ENCODE measurements around the gene ATP6V0A4.

DNA sequence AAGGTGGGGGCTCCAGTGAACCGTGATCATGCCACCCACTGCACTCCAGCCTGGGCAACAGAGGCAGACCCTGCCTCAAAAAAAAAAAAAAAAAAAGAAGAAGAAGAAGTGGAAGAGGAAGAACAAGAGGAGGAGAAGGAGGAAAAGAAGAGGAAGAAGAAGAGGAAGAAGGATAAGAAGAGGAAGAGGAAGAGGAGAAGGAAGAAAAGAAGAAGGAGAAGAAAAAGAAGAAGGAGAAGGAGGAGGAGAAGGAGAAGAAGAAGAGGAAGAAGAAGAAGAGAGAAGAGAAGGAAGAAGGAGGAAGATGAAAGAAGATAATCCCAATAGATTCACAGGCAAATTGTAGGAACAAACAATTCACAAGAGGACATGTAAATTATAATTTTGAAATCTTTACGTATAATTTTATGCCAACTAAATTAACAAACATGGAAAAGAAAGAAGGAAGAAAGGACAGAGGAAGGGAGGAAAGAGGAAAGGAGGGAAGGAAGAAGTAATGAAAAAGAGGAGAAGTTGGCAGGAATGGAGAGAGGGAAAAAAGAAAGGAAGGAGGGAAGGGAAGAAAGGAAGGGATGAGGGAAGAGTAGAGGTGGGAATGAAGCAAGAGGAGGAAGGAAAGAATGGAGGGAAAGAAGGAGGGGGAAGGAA is 100.3 kb downstream of the ATP6V0A4 start:
- TF ChIP-seq, protein P1, sequence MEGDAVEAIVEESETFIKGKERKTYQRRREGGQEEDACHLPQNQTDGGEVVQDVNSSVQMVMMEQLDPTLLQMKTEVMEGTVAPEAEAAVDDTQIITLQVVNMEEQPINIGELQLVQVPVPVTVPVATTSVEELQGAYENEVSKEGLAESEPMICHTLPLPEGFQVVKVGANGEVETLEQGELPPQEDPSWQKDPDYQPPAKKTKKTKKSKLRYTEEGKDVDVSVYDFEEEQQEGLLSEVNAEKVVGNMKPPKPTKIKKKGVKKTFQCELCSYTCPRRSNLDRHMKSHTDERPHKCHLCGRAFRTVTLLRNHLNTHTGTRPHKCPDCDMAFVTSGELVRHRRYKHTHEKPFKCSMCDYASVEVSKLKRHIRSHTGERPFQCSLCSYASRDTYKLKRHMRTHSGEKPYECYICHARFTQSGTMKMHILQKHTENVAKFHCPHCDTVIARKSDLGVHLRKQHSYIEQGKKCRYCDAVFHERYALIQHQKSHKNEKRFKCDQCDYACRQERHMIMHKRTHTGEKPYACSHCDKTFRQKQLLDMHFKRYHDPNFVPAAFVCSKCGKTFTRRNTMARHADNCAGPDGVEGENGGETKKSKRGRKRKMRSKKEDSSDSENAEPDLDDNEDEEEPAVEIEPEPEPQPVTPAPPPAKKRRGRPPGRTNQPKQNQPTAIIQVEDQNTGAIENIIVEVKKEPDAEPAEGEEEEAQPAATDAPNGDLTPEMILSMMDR (IDR thresholded peaks at IDR 0.05; ENCODE audit: borderline replicate concordance, extremely low read depth, low read length, poor library complexity, severe bottlenecking), result no peak
- TF ChIP-seq EZH2 (IDR thresholded peaks at IDR 0.05; ENCODE audit: borderline replicate concordance, low read depth, low read length, severe bottlenecking), result no peak
